A673 (cell line): ENCODE measurements around the gene ENAH.

Source experiments
- EZH2 ChIP-seq: fragments of 200-600 bp; sonication (generic); IDR thresholded peaks from 2 replicates; pipeline ENCODE4 v1.6.1; 2017; ENCODE audit warnings: borderline replicate concordance, low read depth, mild to moderate bottlenecking, mixed read lengths, antibody characterized with exemption, low read length; ENCODE audit not compliant: poor library complexity, severe bottlenecking
- TF ChIP-seq, protein P1 (sequence below): fragments of 300-800, 200-600 bp; sonication (generic); conservative IDR thresholded peaks from 2 replicates; pipeline ENCODE4 v1.5.1; 2017; ENCODE audit warnings: low read depth, mild to moderate bottlenecking, antibody characterized with exemption, low read length, moderate library complexity, mixed read lengths

DNA sequence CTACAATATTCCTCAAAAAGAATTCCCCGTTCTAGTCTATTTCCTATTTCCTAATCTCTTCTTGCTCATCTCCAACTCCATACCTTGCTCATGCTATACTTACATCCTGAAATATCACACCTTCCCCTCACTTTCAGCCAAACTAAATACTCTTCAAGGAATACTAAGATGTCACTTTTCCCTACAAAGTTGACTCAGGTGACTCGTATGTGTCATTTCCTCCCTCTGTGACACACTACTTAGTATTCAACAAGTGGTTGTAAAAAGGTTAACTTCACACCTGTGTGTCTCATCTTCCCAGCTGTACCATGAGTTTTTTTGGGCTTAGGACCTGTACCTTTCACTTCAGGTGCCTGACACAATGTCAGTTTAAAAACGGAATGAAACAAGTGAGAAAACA is 143.2 kb downstream of the ENAH start:
- TF ChIP-seq, protein P1, sequence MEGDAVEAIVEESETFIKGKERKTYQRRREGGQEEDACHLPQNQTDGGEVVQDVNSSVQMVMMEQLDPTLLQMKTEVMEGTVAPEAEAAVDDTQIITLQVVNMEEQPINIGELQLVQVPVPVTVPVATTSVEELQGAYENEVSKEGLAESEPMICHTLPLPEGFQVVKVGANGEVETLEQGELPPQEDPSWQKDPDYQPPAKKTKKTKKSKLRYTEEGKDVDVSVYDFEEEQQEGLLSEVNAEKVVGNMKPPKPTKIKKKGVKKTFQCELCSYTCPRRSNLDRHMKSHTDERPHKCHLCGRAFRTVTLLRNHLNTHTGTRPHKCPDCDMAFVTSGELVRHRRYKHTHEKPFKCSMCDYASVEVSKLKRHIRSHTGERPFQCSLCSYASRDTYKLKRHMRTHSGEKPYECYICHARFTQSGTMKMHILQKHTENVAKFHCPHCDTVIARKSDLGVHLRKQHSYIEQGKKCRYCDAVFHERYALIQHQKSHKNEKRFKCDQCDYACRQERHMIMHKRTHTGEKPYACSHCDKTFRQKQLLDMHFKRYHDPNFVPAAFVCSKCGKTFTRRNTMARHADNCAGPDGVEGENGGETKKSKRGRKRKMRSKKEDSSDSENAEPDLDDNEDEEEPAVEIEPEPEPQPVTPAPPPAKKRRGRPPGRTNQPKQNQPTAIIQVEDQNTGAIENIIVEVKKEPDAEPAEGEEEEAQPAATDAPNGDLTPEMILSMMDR = no peak
- no peak for TF ChIP-seq EZH2
